Stromal cell of bone marrow (primary cell): ENCODE data around the gene NSUN2.

ENCODE experiments used
- DNase-seq: peaks from one replicate; pipeline ENCODE4 v3.0.0-alpha.2; 2012; ENCODE audit warnings: low read depth

NSUN2 gene

GRCh38 chr5:6604341-6604740 lies 28.5 kb downstream of the NSUN2 start:
- DNase-seq = no peak

GRCh38 chr5:6603643-6604042 lies 29.2 kb downstream of the NSUN2 start:
- DNase-seq = no peak

- no peak for DNase-seq
Observed at GRCh38 chr5:6602441-6602840, 30.4 kb downstream of the NSUN2 start.

- no peak for DNase-seq
Observed at GRCh38 chr5:6601816-6602215, 31.0 kb downstream of the NSUN2 start.

GRCh38 chr5:6601271-6601670 lies 31.6 kb downstream of the NSUN2 start:
- DNase-seq = no peak

- no peak for DNase-seq
Observed at GRCh38 chr5:6599739-6600138, 33.1 kb downstream of the NSUN2 start.

GRCh38 chr5:6598351-6598900 lies 34.4 kb downstream of the NSUN2 start:
- DNase-seq = no peak

GRCh38 chr5:6597557-6597956 lies 35.3 kb downstream of the NSUN2 start:
- DNase-seq = no peak

- no peak for DNase-seq
Observed at GRCh38 chr5:6596388-6596787, 36.5 kb downstream of the NSUN2 start.

- DNase-seq = no peak
Observed at GRCh38 chr5:6595405-6595804, 37.4 kb downstream of the NSUN2 start.

GRCh38 chr5:6594066-6594465 lies 38.8 kb downstream of the NSUN2 start:
- DNase-seq = no peak

- DNase-seq = no peak
Observed at GRCh38 chr5:6593148-6594016, 39.5 kb downstream of the NSUN2 start.

GRCh38 chr5:6592601-6593000 lies 40.2 kb downstream of the NSUN2 start:
- DNase-seq = no peak

- DNase-seq = no peak
Observed at GRCh38 chr5:6591671-6592288, 41.1 kb downstream of the NSUN2 start.

GRCh38 chr5:6590581-6590980 lies 42.3 kb downstream of the NSUN2 start:
- DNase-seq = no peak

GRCh38 chr5:6587171-6587570 lies 45.7 kb downstream of the NSUN2 start:
- no peak for DNase-seq

- DNase-seq = no peak
Observed at GRCh38 chr5:6586647-6587042, 46.2 kb downstream of the NSUN2 start.

- DNase-seq = no peak
Observed at GRCh38 chr5:6585939-6586646, 46.8 kb downstream of the NSUN2 start.

- no peak for DNase-seq
Observed at GRCh38 chr5:6585168-6585567, 47.7 kb downstream of the NSUN2 start.

- no peak for DNase-seq
Observed at GRCh38 chr5:6584727-6585126, 48.1 kb downstream of the NSUN2 start.

- no peak for DNase-seq
Observed at GRCh38 chr5:6584101-6584645, 48.7 kb downstream of the NSUN2 start.
